Right ventricle myocardium superior (tissue), 1 donor: ENCODE measurements around the gene C1QTNF6. TPM values are rescaled to one million over a fixed set of nuclear protein-coding genes. Genes with fewer than 3 reads are reported as not detected.
"Not testable (repeated sequence)": the region's sequence is repeated elsewhere in the genome, so short reads cannot be mapped to it uniquely, and the experiment has no call there.

Source experiments
- ATAC-seq: fragments of 200-7000 bp; cut with Tn5 transposase; one replicate; pipeline ENCODE4 v1.9.1; 2020; ENCODE audit warnings: mild to moderate bottlenecking; ENCODE audit not compliant: poor library complexity
- DNase-seq: peaks from one replicate; pipeline ENCODE4 v3.0.0-alpha.2; 2020
- intact Hi-C: fragments of 100-400 bp; cut with DNase I; formaldehyde crosslinking; loops from one replicate; pipeline ENCODE4 v1.11.2; 2022
- total RNA-seq: library from RNA; stranded (reverse); fragmentation: NEBNext Ultra II Directional; extraction: Animal tissue kit (Norgen Biotek cat#: 25700); gene quantifications from one replicate; pipeline ENCODE4 v1.2.1, GENCODE V29; 2021
- donor health status: DM: no; HTN: yes; CAD: no; lungs with severe emphysema.

The C1QTNF6 gene
- total RNA-seq, 1 donor from 2014 or later = 1.5 TPM

- DNase-seq (no peak), ATAC-seq (no peak)
- intact Hi-C loops = no loop called here
Measured at GRCh38 chr22:37210041-37210803, 22.2 kb upstream of the C1QTNF6 start.

- no peak for ATAC-seq
- intact Hi-C loops = no loop called here
Measured at GRCh38 chr22:37209140-37209845, 21.2 kb upstream of the C1QTNF6 start.

GRCh38 chr22:37208401-37209139, 20.5 kb upstream of the C1QTNF6 start:
- ATAC-seq (no peak), DNase-seq (no peak)
- intact Hi-C loops = no loop called here

More at GRCh38 chr22:37209140-37209845, 21.2 kb upstream of the C1QTNF6 start:
- no peak for DNase-seq

- no peak for ATAC-seq
- intact Hi-C loops = no loop called here
- no peak for DNase-seq
Measured at GRCh38 chr22:37207981-37208380, 19.9 kb upstream of the C1QTNF6 start.

GRCh38 chr22:37206841-37207821, 19.1 kb upstream of the C1QTNF6 start:
- DNase-seq = no peak
- no peak for ATAC-seq
- intact Hi-C loops = no loop called here

GRCh38 chr22:37206118-37206840, 18.2 kb upstream of the C1QTNF6 start:
- no peak for DNase-seq
- intact Hi-C loops = no loop called here
- no peak for ATAC-seq

- intact Hi-C loops = no loop called here
- ATAC-seq (no peak), DNase-seq (no peak)
Measured at GRCh38 chr22:37205046-37205445, 17.0 kb upstream of the C1QTNF6 start.

- intact Hi-C loops = loop anchor here (5.0 kb wide), 1 partner anchor 127 kb away; no protein-coding TSS in a partner anchor
- DNase-seq = no peak
- ATAC-seq = no peak
Measured at GRCh38 chr22:37204045-37204655, 16.1 kb upstream of the C1QTNF6 start.

GRCh38 chr22:37203354-37204044, 15.5 kb upstream of the C1QTNF6 start:
- no peak for DNase-seq
- ATAC-seq = no peak
- intact Hi-C loops = loop anchor here (5.0 kb wide), 1 partner anchor 126 kb away; no protein-coding TSS in a partner anchor

GRCh38 chr22:37202716-37203115, 14.7 kb upstream of the C1QTNF6 start:
- ATAC-seq (no peak), DNase-seq (no peak)
- intact Hi-C loops = loop anchor here (5.0 kb wide), 1 partner anchor 125 kb away; no protein-coding TSS in a partner anchor

- ATAC-seq (no peak), DNase-seq (no peak)
- intact Hi-C loops = loop anchor here (5.0 kb wide), 1 partner anchor 125 kb away; no protein-coding TSS in a partner anchor
Measured at GRCh38 chr22:37202001-37202555, 14.0 kb upstream of the C1QTNF6 start.

- DNase-seq, ATAC-seq: not testable (repeated sequence)
- intact Hi-C loops = loop anchor here (5.0 kb wide), 1 partner anchor 124 kb away; no protein-coding TSS in a partner anchor
Measured at GRCh38 chr22:37201443-37201820, 13.4 kb upstream of the C1QTNF6 start.

- ATAC-seq (no peak), DNase-seq (no peak)
- intact Hi-C loops = loop anchor here (2.0 to 5.0 kb wide), 3 partner anchors 33 to 417 kb away; no protein-coding TSS in a partner anchor
Measured at GRCh38 chr22:37199760-37200108, 11.7 kb upstream of the C1QTNF6 start.

- DNase-seq = peak; percentile 99
- ATAC-seq = peak; percentile 94
- intact Hi-C loops = loop anchor here (2.0 to 5.0 kb wide), 2 partner anchors 32 to 417 kb away; no protein-coding TSS in a partner anchor
Measured at GRCh38 chr22:37199103-37199759, 11.2 kb upstream of the C1QTNF6 start.

- intact Hi-C loops = loop anchor here (2.0 to 5.0 kb wide), 2 partner anchors 32 to 416 kb away; no protein-coding TSS in a partner anchor
- ATAC-seq = peak; percentile 78
- DNase-seq = peak; percentile 93
Measured at GRCh38 chr22:37198258-37199102, 10.4 kb upstream of the C1QTNF6 start.
